Spleen (tissue), 11 donors: ENCODE measurements around the gene RGL1. TPM values are rescaled to one million over a fixed set of nuclear protein-coding genes. Genes with fewer than 3 reads are reported as not detected.

Experiments
- DNase-seq: peaks from one replicate; pipeline ENCODE4 v3.0.0-alpha.2; 2020
- H3K27ac ChIP-seq, 8 donors: fragments of 200-600 bp; sonication (generic) in 7 of 8; 1 replicate in 4 of 8; 2 replicates in 4 of 8; pipeline versions ENCODE4 v1.5.0 to v1.8.0; 2016 to 2021; ENCODE audit warnings: inconsistent platforms in 4 of 8, mild to moderate bottlenecking in 4 of 8, moderate library complexity in 1 of 8
- H3K27me3 ChIP-seq, 7 donors: fragments of 200-600 bp; sonication (generic) in 6 of 7; replicated peaks in 1 of 7; 1 replicate in 4 of 7; 2 replicates in 3 of 7; pipeline versions ENCODE4 v1.5.0 to v1.8.0; 2016 to 2021; ENCODE audit warnings: inconsistent platforms in 3 of 7, mild to moderate bottlenecking in 1 of 7
- H3K36me3 ChIP-seq, 6 donors: fragments of 200-600 bp; sonication (generic) in 5 of 6; 1 replicate in 4 of 6; 2 replicates in 2 of 6; pipeline versions ENCODE4 v1.5.0 to v1.8.0; 2016 to 2021; ENCODE audit warnings: inconsistent platforms in 2 of 6
- H3K4me1 ChIP-seq, 6 donors: fragments of 200-600 bp; sonication (generic) in 5 of 6; 1 replicate in 3 of 6; 2 replicates in 3 of 6; pipeline versions ENCODE4 v1.5.0 to v1.8.0; 2016 to 2021; ENCODE audit warnings: inconsistent platforms in 3 of 6
- H3K4me3 ChIP-seq, 8 donors: fragments of 200-600 bp; sonication (generic) in 7 of 8; 1 replicate in 4 of 8; 2 replicates in 4 of 8; pipeline versions ENCODE4 v1.5.0 to v1.8.0; 2016 to 2021; ENCODE audit warnings: inconsistent platforms in 4 of 8, mild to moderate bottlenecking in 4 of 8, moderate library complexity in 2 of 8
- H3K9me3 ChIP-seq, 8 donors: fragments of 200-600 bp; sonication (generic) in 7 of 8; 1 replicate in 4 of 8; 2 replicates in 4 of 8; pipeline versions ENCODE4 v1.5.0 to v1.8.0; 2016 to 2021; ENCODE audit warnings: inconsistent platforms in 4 of 8
- CTCF ChIP-seq, 11 experiments: fragments of 200-600 bp in 7 of 11; fragments of 450-650 bp in 4 of 11; sonication (generic) in 4 of 11; IDR thresholded peaks in 8 of 11; conservative IDR thresholded peaks in 3 of 11; 1 replicate in 7 of 11; 2 replicates in 4 of 11; pipeline versions ENCODE4 v1.4.0 to v1.8.0; 2016 to 2021; ENCODE audit warnings: antibody characterized with exemption in 11 of 11, inconsistent platforms in 4 of 11, mild to moderate bottlenecking in 1 of 11
- POLR2A ChIP-seq, 3 donors: fragments of 450-650 bp; IDR thresholded peaks; one replicate each; pipeline ENCODE4 v1.5.1; 2017; ENCODE audit warnings: antibody characterized with exemption in 3 of 3, mild to moderate bottlenecking in 1 of 3
- POLR2AphosphoS5 ChIP-seq, 3 donors: sonication (generic); formaldehyde crosslinking; IDR thresholded peaks; one replicate each; pipeline ENCODE4 v1.5.1; 2017; ENCODE audit warnings: antibody characterized with exemption in 3 of 3
- WGBS, 5 donors: extraction: QIAGEN DNeasy Blood & Tissue Kit in 3 of 5; methylation state at CpG; one replicate each; pipeline versions ENCODE4 v1.1.5 to v1.1.7; 2013 to 2018; 5-methylcytosine and 5-hydroxymethylcytosine counted together
- intact Hi-C: fragments of 100-400 bp; cut with DNase I; formaldehyde crosslinking; loops from one replicate; pipeline ENCODE4 v1.15.0; 2023; ENCODE audit warnings: low total_unique reads
- polyA plus RNA-seq, 3 donors: library from polyadenylated mRNA; stranded (reverse); fragments of 200-250 nt; gene quantifications; one replicate each; pipeline ENCODE4 v1.2.1, GENCODE V29; 2013
- total RNA-seq, 7 donors: library from RNA; depleted of rRNA in 3 of 7; stranded (reverse); fragments of >200 nt in 3 of 7; fragmentation: NEBNext Ultra II Directional in 4 of 7; extraction: Animal tissue kit (Norgen Biotek cat#: 25700) in 4 of 7; gene quantifications; one replicate each; pipeline versions ENCODE4 v1.1.0 to v1.2.1, GENCODE V29; 2016 to 2021
- donor health status: healthy with polysubstance abuse.
- donor health status: DM: no; HTN: no; CAD: no; lungs with moderate emphysema.
- donor health status: DM: no; HTN: no; CAD: no.
- donor health status: Bipolar disorder and iron deficiency.
- donor health status: healthy.
- donor health status: DM: no; HTN: no; CAD: no.
- donor health status: DM: yes; HTN: yes; CAD: no.

RGL1 gene
- total and polyA plus RNA-seq, 10 donors, result 14.3 to 126 (median 71.4) TPM

DNA sequence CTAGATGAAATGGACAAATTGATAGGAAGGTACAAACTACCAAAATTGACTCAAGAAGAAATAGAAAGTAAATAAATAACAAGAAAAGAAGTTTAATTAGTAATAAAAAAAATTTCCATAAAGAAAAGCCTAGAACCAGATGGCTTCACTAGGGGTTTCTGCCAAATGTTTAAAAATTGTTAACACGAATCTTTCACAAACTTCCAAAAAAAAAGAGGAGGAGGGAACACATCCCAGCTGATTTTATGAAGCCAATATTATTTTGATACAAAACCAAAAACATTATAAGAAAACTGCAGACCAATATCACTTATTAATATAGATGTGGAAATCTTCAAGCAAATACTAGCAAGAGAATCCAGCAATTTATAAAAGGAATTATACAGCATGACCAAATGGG lies 143.1 kb downstream of the RGL1 start:
- no peaks in the 10 kb centered on the region for H3K36me3 ChIP-seq
- no peak for TF ChIP-seq CTCF (IDR thresholded peaks at IDR 0.05 in 8 of 11, conservative IDR thresholded peaks at IDR 0.05 in 3 of 11)
- no peak for TF ChIP-seq POLR2A (IDR thresholded peaks at IDR 0.05)
- TF ChIP-seq POLR2AphosphoS5 (IDR thresholded peaks at IDR 0.05), result no peak
- 70 to 89% (median 86%) methylated on average over 1 of the region's 1 CpG for WGBS, 5 donors
- H3K4me3 ChIP-seq, result no peak overlapping the region
- H3K27me3 ChIP-seq, result no peaks in the 10 kb centered on the region
- H3K27ac ChIP-seq, result no peak overlapping the region
- no peak for DNase-seq
- no peaks in the 10 kb centered on the region for H3K9me3 ChIP-seq
- no peaks in the 10 kb centered on the region for H3K4me1 ChIP-seq
- intact Hi-C loops, result no loop called here

GRCh38 chr1:183952101-183952500 lies 147.2 kb downstream of the RGL1 start:
- no peaks in the 10 kb centered on the region for H3K27me3 ChIP-seq
- no peak overlapping the region for H3K27ac ChIP-seq
- TF ChIP-seq CTCF (IDR thresholded peaks at IDR 0.05 in 8 of 11, conservative IDR thresholded peaks at IDR 0.05 in 3 of 11) (no peak), POLR2A (IDR thresholded peaks at IDR 0.05) (no peak)
- WGBS, 5 donors, result 82 to 100% (median 98%) methylated on average over 1 of the region's 1 CpG
- no peaks in the 10 kb centered on the region for H3K9me3 ChIP-seq
- intact Hi-C loops, result no loop called here
- no peak overlapping the region for H3K4me3 ChIP-seq
- no peak for DNase-seq
- H3K4me1 ChIP-seq, result peaks cover 0 to 20% (median 12%) of the 10 kb centered on the region in 6 donors
- H3K36me3 ChIP-seq, result no peaks in the 10 kb centered on the region

DNA sequence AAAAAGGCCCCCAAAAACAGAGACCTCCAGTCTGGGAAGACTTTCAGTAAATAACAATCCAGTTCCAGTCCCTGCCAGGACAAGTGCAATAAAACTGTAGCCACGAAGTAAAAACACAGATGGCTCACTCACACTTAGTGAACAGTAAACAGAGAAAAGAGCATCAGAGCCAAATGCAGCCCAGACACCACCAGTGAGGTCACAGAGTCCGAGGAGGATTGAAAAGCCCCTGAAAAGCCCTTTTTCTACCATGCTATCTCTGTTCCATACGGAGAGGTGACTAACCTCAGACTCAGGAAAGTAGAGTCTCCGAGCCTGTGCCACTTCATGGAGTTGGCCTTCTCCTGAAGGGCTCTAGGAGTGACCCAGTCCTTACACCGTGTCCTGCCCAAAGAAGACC lies 148.1 kb downstream of the RGL1 start:
- Histone ChIP-seq H3K36me3 (no peaks in the 10 kb centered on the region), H3K27ac (no peak overlapping the region), H3K9me3 (no peaks in the 10 kb centered on the region), H3K27me3 (no peaks in the 10 kb centered on the region), H3K4me3 (no peak overlapping the region), H3K4me1 (peaks cover 0 to 24% (median 13%) of the 10 kb centered on the region in 6 donors)
- TF ChIP-seq POLR2AphosphoS5 (IDR thresholded peaks at IDR 0.05), result no peak
- TF ChIP-seq CTCF (IDR thresholded peaks at IDR 0.05 in 8 of 11, conservative IDR thresholded peaks at IDR 0.05 in 3 of 11), result no peak
- no peak for TF ChIP-seq POLR2A (IDR thresholded peaks at IDR 0.05)
- intact Hi-C loops, result no loop called here
- 53 to 71% (median 58%) methylated on average over 5 of the region's 5 CpGs for WGBS, 5 donors
- no peak for DNase-seq

DNA sequence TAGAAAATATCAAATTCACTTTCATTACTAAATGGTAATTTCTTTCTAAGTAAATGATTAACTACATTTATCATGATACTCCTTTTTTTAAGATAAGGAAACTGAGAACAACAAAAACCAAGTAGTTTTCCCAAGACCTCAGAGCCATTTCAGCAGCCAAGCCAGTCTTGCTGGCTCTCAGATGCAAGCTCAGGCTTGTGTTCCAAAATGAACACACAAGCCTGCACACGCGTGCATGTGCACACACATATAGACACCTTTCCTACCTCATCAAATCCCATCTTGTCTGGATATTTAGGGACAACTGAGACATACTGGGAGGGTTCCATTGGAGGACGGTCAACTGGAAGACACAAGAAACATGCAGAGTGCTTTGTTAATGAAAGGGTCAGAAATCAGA lies 149.6 kb downstream of the RGL1 start:
- no peaks in the 10 kb centered on the region for H3K9me3 ChIP-seq
- intact Hi-C loops, result no loop called here
- H3K4me3 ChIP-seq, result no peak overlapping the region
- TF ChIP-seq POLR2AphosphoS5 (IDR thresholded peaks at IDR 0.05) (no peak), POLR2A (IDR thresholded peaks at IDR 0.05) (no peak), CTCF (IDR thresholded peaks at IDR 0.05 in 8 of 11, conservative IDR thresholded peaks at IDR 0.05 in 3 of 11) (no peak)
- WGBS, 5 donors, result 96 to 100% (median 97%) methylated on average over 3 of the region's 3 CpGs
- no peaks in the 10 kb centered on the region for H3K27me3 ChIP-seq
- H3K27ac ChIP-seq, result no peak overlapping the region
- DNase-seq, result no peak
- peaks cover 0 to 24% (median 13%) of the 10 kb centered on the region in 6 donors for H3K4me1 ChIP-seq
- no peaks in the 10 kb centered on the region for H3K36me3 ChIP-seq
